GM06990 (cell line): Measurements from ENCODE around the gene UNC50.

ENCODE experiments used
- DNase-seq: peaks from one replicate; pipeline ENCODE4 v3.0.0-alpha.2; 2011; ENCODE audit not compliant: insufficient read length; ENCODE audit errors: extremely low read depth
- H3K27me3 ChIP-seq: replicated peaks from 2 replicates; pipeline ENCODE4 v1.6.0; 2011; ENCODE audit warnings: low read length; ENCODE audit not compliant: control insufficient read depth, insufficient read depth
- H3K36me3 ChIP-seq: 2 replicates; pipeline ENCODE4 v1.5.1; 2011; ENCODE audit warnings: low read length; ENCODE audit not compliant: control insufficient read depth, insufficient read depth
- H3K4me3 ChIP-seq: replicated peaks from 2 replicates; pipeline ENCODE4 v1.5.1; 2011; ENCODE audit warnings: low read depth, mild to moderate bottlenecking, control low read depth, low read length
- CTCF ChIP-seq: IDR thresholded peaks from 2 replicates; pipeline ENCODE4 v1.5.1; 2011; ENCODE audit warnings: low read length, control low read depth, mild to moderate bottlenecking, inconsistent platforms; ENCODE audit not compliant: insufficient read depth, poor library complexity, severe bottlenecking

The UNC50 gene

DNA sequence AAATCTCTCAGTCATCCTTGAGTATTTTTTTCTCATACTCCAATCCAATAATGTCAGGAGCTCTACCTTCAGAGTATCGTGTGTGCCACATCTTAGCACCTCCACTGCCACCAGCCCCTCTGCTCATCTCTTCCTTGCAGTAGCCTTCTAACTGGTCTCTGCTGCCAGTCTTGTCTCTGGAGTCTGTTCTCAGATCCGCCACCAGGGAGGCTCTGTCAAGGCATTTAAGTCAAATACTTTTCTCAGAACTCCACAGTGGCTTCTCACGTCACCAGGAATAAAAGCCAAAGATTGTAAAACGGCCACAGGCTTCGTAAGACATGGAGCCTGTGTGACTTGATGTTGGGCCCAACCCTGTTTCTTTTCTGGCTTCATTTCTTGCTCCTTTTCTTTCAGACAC lies 7.1 kb downstream of the UNC50 start:
- H3K4me3 ChIP-seq, result no peak overlapping the region
- TF ChIP-seq CTCF, result no peak
- DNase-seq, result no peak
- peaks cover 10% of the 10 kb centered on the region for H3K36me3 ChIP-seq
- no peaks in the 10 kb centered on the region for H3K27me3 ChIP-seq

GRCh38 chr2:98617149-98617548 lies 8.8 kb downstream of the UNC50 start:
- DNase-seq, result no peak
- TF ChIP-seq CTCF, result no peak
- H3K4me3 ChIP-seq, result no peak overlapping the region

DNA sequence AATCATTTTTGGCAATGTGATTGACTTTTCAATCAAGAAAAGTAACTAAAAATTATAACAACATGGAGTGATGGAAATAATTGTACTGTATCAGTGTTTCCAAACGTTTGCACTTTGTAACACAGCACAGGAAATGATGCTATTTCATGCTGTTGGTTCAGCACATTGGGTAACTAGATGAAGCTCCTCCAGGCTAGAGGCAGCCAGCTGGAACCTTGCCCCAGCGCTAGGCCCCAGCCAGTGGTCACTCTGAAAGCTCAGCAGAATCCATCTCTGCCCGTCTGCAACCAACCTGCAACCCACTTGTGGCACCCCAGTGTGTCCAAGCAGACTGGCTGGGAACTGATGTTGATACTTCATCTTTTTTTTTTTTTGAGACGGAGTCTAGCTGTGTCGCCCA lies 15.3 kb downstream of the UNC50 start:
- no peak overlapping the region for H3K4me3 ChIP-seq
- DNase-seq, result no peak

More at GRCh38 chr2:98617149-98617548, 8.8 kb downstream of the UNC50 start:
- Histone ChIP-seq H3K27me3 (no peaks in the 10 kb centered on the region), H3K36me3 (peaks cover 8% of the 10 kb centered on the region)

GRCh38 chr2:98632351-98632750 lies 24.0 kb downstream of the UNC50 start:
- TF ChIP-seq CTCF, result no peak
- no peak overlapping the region for H3K4me3 ChIP-seq
- no peak for DNase-seq
- H3K36me3 ChIP-seq, result no peaks in the 10 kb centered on the region
- H3K27me3 ChIP-seq, result no peaks in the 10 kb centered on the region

More for the DNA sequence above, 15.3 kb downstream of the UNC50 start:
- no peak for TF ChIP-seq CTCF
- Histone ChIP-seq H3K36me3 (no peaks in the 10 kb centered on the region; the same call in 1 of the 2 replicates), H3K27me3 (no peaks in the 10 kb centered on the region)

DNA sequence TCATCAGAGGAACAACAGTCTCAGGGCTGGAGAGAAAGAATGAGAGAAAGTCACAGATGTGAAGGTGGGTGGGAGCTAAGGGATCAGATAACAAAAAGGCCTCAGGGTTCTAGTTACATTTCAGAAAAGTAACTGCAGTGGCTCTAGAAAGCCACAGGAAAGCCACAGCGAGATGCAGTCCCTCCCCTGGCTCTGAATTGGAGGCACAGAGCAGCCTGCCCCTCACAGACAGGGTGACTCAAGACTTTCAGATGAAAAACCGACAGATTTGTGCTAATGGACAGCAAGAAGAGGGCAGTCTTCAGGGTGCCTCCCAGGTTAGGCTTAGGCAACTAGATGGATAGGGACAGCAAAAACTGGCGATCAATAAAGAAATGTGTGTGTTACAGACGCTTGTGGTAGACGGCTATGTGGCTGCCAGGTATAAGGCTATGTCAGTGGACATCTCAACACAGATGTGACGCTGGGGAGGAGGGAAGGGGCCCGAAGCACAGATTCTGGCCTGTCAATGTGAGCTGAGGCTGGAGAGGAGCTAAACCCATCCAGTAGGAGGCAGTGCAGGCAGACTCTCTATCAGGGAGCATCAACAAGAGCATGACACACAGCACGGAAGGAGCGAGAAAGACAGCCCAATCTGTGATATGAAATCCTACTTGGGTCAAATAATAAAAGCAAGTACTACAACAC lies 26.2 kb downstream of the UNC50 start:
- Histone ChIP-seq H3K36me3 (no peaks in the 10 kb centered on the region), H3K4me3 (no peak overlapping the region), H3K27me3 (no peaks in the 10 kb centered on the region)
- TF ChIP-seq CTCF, result peak; percentile 58
- DNase-seq, result no peak
